Measurements from ENCODE around the gene TMPRSS2.

- TF ChIP-seq EZH2 (optimal IDR thresholded peaks at IDR 0.05; ENCODE audit: low read depth, low read length), result no peak
- TF ChIP-seq CTCF (IDR thresholded peaks at IDR 0.05; ENCODE audit: low read length), result no peak
These were observed 47.9 kb downstream of the TMPRSS2 start for GRCh38 chr21:41459884-41460534.

Data from MM.1S (cell line).